Ecto neural progenitor cell (in vitro differentiated cells): Measurements from ENCODE around the gene FGF5.
"Not testable (repeated sequence)": the region's sequence is repeated elsewhere in the genome, so short reads cannot be mapped to it uniquely, and the experiment has no call there.

Source experiments
- DNase-seq: peaks from one replicate; pipeline ENCODE4 v3.0.0-alpha.2; 2018; ENCODE audit warnings: low spot score

FGF5 gene

DNA sequence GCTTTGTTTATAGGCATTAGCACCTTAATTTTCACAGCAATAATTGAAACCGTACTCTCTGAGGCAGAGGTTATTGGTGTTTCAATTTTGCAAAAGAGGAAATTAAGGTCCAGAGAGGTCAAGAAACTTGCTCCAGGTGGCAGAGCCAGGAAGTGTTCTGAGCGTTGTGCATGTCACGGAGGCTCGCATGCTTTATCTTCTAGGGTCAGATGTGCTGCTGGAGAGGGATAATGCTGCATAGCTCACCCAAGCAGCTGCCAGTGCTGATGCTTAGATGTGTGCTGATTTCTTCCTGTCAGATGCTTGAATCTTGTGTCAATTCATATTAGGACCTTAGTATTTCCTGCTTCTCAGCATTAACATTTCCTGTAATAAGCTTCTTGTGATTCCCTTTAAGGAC is 13.0 kb upstream of the FGF5 start:
- DNase-seq, result no peak

- no peak for DNase-seq
Observed at GRCh38 chr4:80254114-80254513, 12.3 kb upstream of the FGF5 start.

- no peak for DNase-seq
Observed at GRCh38 chr4:80255329-80256095, 11.0 kb upstream of the FGF5 start.

- no peak for DNase-seq
Observed at GRCh38 chr4:80257851-80258250, 8.6 kb upstream of the FGF5 start.

GRCh38 chr4:80259012-80259411 is 7.5 kb upstream of the FGF5 start:
- DNase-seq, result no peak

DNA sequence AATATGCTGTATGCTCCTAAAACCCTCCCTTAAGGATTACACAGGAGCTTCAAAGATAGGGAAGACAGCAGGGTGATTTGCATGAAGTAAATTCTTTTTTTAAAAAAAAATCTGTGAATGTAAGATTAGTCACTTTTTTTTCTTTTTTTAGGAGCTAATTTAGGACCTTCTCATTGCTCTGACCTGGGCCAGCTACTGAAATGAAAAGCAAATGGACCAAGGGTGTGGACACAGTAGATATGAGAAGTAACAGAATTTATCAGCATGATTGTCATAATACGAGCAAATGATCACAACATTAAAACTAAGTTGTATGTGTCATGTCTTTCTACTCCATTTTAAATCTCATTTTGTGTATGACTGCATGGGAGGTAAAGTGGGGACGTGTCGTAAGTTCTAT is 6.6 kb upstream of the FGF5 start:
- no peak for DNase-seq

DNA sequence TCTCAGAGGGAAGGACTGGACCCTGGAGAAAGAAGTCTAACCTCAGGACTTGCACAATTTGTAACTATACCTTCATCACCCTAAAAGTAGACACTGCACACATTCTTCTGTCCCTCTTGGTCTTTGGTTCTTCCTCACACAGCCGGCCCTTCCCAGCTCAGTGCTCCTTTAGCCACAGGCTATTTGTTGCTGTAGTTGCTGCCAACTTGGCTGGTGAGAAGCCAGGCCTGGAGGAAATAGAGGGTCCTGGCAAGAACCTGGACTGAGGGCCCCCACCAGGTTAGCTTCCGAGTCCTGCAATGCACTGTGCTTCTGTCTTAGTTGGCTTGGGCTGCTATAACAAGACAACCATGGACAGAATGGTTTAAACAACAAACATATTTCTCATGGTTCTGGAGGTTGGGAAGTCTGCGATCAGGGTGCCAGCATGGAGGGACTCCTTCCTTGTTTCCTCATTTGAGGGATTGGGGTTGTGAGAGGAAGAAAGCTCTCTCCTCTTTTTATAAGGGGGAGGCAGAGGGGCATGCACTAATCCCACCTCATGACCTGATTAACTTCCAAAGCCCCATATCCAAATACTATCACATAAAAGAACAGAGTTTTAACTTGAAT is 4.4 kb upstream of the FGF5 start:
- DNase-seq, result no peak

DNA sequence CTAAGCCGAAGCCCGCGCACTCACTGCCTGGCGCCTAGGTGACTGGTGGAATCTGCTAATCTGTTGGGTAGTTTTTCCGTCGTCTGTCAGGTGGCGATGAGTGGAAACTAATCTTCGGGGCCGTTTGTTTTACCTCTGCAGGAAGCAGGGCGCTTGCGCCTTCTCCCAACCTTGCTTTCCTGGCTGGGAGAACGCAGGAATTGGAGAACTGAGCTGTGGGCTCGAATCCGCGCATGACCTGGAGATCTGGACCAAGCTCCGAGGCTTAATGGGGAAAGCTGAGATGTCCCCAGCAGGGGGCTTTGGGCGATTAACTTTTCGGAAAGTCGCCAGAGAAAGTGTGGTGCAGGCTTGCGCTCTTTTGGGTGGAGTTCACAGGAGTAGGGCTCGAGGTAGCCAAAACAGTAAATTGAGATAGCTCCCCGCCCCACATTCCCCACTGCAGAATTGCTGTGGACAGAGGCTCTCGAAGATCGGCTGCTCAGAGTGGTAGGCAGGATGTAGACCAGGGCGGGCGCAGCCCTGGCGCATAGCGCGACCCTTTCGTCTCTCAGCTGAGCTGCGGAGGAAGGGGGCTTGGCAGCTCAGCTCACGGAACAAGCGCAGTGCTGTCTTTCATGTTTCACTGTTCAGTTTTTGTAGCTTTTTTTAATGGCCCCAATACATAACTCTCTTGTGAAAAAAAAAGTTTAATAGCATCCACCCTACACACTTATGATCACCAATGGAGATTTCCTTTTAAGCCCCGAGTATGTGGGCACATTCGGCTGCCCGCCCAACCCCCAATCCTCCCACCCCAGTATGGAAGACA is 2.7 kb upstream of the FGF5 start:
- peak; percentile 56 for DNase-seq

DNA sequence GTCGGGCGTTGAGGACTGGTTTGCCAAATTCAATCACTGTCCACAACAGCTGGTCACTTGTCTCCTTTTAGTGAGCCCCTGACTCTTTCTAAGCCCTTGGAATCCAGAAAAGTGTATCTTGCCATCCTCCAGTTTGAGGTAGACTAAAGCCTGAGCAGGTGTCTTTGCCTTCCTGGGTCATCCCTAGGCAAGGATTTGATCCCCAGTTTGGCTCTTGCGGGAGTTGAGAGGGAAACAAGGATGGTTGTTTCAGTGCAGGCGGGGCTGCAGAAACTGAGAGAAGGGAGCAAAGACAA is 2.2 kb upstream of the FGF5 start:
- DNase-seq, result no peak

- no peak for DNase-seq
Observed at GRCh38 chr4:80264825-80265224, 1.6 kb upstream of the FGF5 start.

- DNase-seq, result no peak
Observed at GRCh38 chr4:80265571-80266252, 752 bp upstream of the FGF5 start.

- no peak for DNase-seq
Observed at GRCh38 chr4:80266902-80267380, 477 bp downstream of the FGF5 start.

GRCh38 chr4:80268081-80268823 is 1.8 kb downstream of the FGF5 start:
- DNase-seq, result no peak

- DNase-seq, result no peak
Observed at GRCh38 chr4:80268936-80269335, 2.5 kb downstream of the FGF5 start.

GRCh38 chr4:80270321-80270720 is 3.9 kb downstream of the FGF5 start:
- no peak for DNase-seq

GRCh38 chr4:80270868-80271267 is 4.4 kb downstream of the FGF5 start:
- no peak for DNase-seq

DNA sequence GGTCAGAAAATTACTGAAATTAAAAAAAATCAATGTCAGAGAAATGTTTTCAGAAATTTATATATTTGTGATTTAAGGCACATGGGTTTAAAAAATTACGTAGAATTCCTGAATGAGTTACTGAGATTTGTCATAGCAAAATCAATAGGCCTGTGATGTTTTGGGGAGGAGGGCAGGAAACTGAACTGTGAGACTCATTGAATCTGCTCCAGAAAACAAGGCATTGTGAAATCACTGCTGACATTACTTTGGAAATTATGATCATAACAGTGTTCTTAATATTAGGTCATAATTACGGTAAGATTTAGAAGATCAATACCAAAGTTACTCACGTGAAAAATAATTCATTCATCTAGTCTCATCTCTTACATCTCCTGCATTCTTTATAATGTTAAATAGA is 5.3 kb downstream of the FGF5 start:
- no peak for DNase-seq

DNA sequence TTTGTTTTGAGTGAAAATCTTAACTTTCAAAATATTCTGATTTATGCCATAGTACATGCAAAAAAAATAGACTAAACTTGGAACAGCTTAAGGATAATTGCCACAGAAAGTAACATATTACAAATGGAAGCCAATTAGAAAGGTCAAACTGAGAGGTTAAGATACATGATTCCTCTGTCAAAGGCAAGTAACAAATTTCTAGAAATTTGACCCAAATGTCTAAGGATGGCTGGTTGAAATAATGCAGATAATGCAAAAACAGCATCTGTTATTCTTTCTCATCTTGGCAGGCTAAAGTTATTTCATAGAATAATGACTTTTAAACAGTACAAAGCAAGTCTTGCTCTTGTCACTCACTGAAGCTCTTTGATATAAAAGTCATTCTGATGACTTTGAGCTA is 10.5 kb downstream of the FGF5 start:
- no peak for DNase-seq

DNA sequence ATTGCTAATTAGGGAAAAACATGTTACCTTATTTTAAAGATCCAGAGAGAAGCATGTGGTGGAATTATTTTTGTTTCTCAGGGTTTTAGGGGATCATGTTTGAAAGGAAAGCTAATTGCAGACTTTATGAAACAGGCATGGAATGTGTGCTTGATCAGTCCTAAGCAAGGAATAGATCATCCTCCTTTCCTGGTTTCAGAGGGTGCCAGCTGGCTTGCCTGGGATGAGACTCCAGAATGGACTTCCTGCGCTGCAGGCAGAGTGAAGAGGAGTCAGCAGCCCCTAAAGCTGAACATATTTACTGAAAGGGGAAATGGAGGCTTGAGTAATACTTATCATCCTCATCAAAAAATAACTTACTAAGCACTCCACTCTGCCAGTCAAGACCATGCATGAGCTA is 13.3 kb downstream of the FGF5 start:
- no peak for DNase-seq

DNA sequence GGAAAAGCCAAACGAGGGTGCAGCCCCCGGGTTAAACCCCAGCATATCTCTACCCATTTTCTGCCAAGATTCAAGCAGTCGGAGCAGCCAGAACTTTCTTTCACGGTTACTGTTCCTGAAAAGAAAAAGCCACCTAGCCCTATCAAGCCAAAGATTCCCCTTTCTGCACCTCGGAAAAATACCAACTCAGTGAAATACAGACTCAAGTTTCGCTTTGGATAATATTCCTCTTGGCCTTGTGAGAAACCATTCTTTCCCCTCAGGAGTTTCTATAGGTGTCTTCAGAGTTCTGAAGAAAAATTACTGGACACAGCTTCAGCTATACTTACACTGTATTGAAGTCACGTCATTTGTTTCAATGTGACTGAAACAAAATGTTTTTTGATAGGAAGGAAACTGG is 20.0 kb downstream of the FGF5 start:
- DNase-seq, result no peak

- not testable (repeated sequence) for DNase-seq
Observed at GRCh38 chr4:80290665-80291064, 24.2 kb downstream of the FGF5 start.

DNA sequence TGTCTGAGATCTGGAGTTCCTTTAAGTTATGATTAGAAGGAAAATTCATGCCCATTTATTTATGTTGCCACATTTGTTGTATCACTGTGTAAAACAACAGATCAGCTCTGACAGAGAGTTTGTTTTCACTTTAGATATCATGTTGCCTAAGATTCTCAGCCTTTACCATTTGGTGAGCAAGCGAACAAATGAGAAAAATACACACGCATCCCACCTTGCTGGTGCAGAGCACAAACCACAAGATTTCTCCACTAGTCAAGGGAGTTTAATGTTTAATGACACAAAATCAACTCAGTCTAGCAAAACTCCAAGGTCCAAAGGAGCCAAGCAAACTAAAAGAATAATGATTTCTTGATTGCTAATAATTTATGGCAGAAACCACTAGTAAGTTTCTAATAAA is 27.7 kb downstream of the FGF5 start:
- DNase-seq, result no peak
